ENCODE data around the gene KRTAP12-1.

GRCh38 chr21:44714905-44715304, 32.9 kb upstream of the KRTAP12-1 start:
- TF ChIP-seq CTCF (IDR thresholded peaks at IDR 0.05; ENCODE audit: low read depth, low read length) (no peak), POLR2A (IDR thresholded peaks at IDR 0.05; ENCODE audit: extremely low read depth, insufficient read length) (no peak), MYC (IDR thresholded peaks at IDR 0.05; ENCODE audit: low read depth, low read length) (no peak)
- TF ChIP-seq, protein P1, sequence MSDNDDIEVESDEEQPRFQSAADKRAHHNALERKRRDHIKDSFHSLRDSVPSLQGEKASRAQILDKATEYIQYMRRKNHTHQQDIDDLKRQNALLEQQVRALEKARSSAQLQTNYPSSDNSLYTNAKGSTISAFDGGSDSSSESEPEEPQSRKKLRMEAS (IDR thresholded peaks at IDR 0.05; ENCODE audit: low read depth, low read length) = no peak
